Lower leg skin (tissue), 4 donors: ENCODE results near the gene CDC20. TPM values are rescaled to one million over a fixed set of nuclear protein-coding genes. Genes with fewer than 3 reads are reported as not detected.

Source experiments
- DNase-seq, 2 donors: peaks; one replicate each; pipeline ENCODE4 v3.0.0-alpha.2; 2019; ENCODE audit warnings: low spot score in 2 of 2
- H3K4me3 ChIP-seq: fragments of 200-600 bp; sonication (generic); 2 replicates; pipeline ENCODE4 v1.5.1; 2017; ENCODE audit warnings: mild to moderate bottlenecking, low read depth; ENCODE audit not compliant: poor library complexity, severe bottlenecking
- CTCF ChIP-seq, 3 donors: fragments of 450-650 bp; IDR thresholded peaks; one replicate each; pipeline ENCODE4 v1.5.1; 2016; ENCODE audit warnings: antibody characterized with exemption in 3 of 3, mild to moderate bottlenecking in 3 of 3, moderate library complexity in 2 of 3
- POLR2A ChIP-seq, 2 donors: fragments of 450-650 bp; IDR thresholded peaks; one replicate each; pipeline ENCODE4 v1.6.1; 2016 to 2017; ENCODE audit warnings: antibody characterized with exemption in 2 of 2, mild to moderate bottlenecking in 1 of 2, moderate library complexity in 1 of 2
- WGBS, 2 donors: methylation state at CpG; one replicate each; pipeline ENCODE4 v1.1.5; 2018; 5-methylcytosine and 5-hydroxymethylcytosine counted together
- intact Hi-C: fragments of 100-400 bp; cut with DNase I; formaldehyde crosslinking; loops from one replicate; pipeline ENCODE4 v1.15.0; 2023; ENCODE audit warnings: low total_unique reads
- total RNA-seq, 4 donors: library from RNA; depleted of rRNA; stranded (reverse); fragments of >200 nt; gene quantifications; one replicate each; pipeline ENCODE4 v1.1.0, GENCODE V29; 2016

Gene CDC20
- total RNA-seq, 4 donors from 2014 or later: 2.7 to 12.1 (median 6.5) TPM

DNA sequence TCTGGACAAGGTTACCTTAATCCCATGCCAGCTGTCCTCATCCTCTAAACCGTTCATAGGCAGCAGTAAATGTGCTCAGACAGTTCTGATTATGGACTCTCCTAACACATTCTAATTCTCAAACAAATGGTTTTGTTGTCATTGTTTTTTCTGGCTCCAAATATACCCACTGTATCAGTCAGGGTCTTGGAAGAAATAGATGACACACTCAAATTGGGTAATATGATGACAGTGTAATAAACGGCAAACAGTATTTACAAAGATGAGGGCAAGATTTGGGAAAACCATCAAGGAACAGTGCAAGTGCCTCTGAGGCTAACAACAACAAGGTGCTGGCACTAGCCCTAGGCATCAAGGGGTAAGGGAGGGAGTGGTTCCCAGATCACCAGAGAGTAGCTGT, 4.3 kb upstream of the CDC20 start:
- no peak for DNase-seq
- H3K4me3 ChIP-seq: no peak overlapping the region
- 80 to 86% methylated on average over 2 of the region's 2 CpGs for WGBS, 2 donors
- TF ChIP-seq POLR2A (IDR thresholded peaks at IDR 0.05): no peak
- TF ChIP-seq CTCF (IDR thresholded peaks at IDR 0.05): no peak
- intact Hi-C loops: no loop called here

GRCh38 chr1:43354936-43355335, 3.8 kb upstream of the CDC20 start:
- intact Hi-C loops: no loop called here
- 91% methylated on average over 2 of the region's 2 CpGs for WGBS, 2 donors

GRCh38 chr1:43357251-43357650, 1.5 kb upstream of the CDC20 start:
- intact Hi-C loops: no loop called here
- 94 to 98% methylated on average over 4 of the region's 4 CpGs for WGBS, 2 donors
- no peak for DNase-seq
- TF ChIP-seq CTCF (IDR thresholded peaks at IDR 0.05) (no peak), POLR2A (IDR thresholded peaks at IDR 0.05) (no peak)
- no peak overlapping the region for H3K4me3 ChIP-seq

More at GRCh38 chr1:43354936-43355335, 3.8 kb upstream of the CDC20 start:
- TF ChIP-seq POLR2A (IDR thresholded peaks at IDR 0.05) (no peak), CTCF (IDR thresholded peaks at IDR 0.05) (no peak)
- no peak for DNase-seq
- no peak overlapping the region for H3K4me3 ChIP-seq

DNA sequence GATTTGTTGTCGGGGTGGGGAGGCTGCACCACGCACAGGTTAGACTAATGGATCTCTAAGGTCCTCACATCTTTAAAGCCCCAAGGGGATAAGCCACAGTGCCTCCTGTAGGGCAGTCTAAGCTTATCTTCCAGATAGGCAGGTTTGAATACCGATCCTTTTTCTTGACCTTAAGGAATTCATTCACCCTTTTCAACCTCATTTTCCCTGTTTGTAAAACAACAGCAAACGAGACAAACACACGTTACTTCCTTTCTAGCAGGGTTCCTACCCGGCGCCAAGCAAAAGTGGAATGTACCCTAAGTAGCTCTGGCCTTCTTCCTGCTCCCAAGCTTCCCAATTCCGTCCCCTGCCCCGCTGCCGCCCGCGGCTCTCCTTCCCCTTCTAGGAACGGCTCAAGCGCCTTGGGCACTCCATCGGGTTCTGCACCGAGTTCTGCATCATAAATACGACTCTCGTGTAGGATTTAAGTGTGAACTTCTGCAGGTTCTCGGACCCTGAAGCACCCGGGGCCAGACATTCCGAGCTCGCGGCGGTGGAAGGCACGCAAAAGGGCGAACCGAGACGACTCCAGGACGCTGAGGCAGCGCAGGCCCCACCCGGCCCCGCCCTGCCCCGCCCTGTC, 548 bp upstream of the CDC20 start:
- peak overlapping the region; percentile 41 for H3K4me3 ChIP-seq
- no peak for DNase-seq
- TF ChIP-seq POLR2A (IDR thresholded peaks at IDR 0.05): no peak
- TF ChIP-seq CTCF (IDR thresholded peaks at IDR 0.05): no peak
- intact Hi-C loops: no loop called here
- 0 to 1% methylated on average over 20 to 30 of the region's 33 CpGs for WGBS, 2 donors

- TF ChIP-seq POLR2A (IDR thresholded peaks at IDR 0.05) (no peak), CTCF (IDR thresholded peaks at IDR 0.05) (no peak)
- no peak overlapping the region for H3K4me3 ChIP-seq
- DNase-seq: no peak
- 32 to 42% methylated on average over 11 of the region's 11 CpGs for WGBS, 2 donors
- intact Hi-C loops: no loop called here
Observed at GRCh38 chr1:43359696-43360095, 915 bp downstream of the CDC20 start.

DNA sequence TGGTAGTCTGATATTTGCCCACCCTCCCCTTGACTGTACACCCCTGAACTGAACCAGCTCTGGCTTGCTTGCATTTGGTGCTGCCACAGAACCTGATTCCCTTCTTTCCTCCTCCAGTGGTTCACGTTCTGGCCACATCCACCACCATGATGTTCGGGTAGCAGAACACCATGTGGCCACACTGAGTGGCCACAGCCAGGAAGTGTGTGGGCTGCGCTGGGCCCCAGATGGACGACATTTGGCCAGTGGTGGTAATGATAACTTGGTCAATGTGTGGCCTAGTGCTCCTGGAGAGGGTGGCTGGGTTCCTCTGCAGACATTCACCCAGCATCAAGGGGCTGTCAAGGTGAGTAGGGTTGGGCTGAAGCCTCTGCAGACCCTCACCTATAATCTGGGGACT, 1.8 kb downstream of the CDC20 start:
- H3K4me3 ChIP-seq: no peak overlapping the region
- no peak for DNase-seq
- no peak for TF ChIP-seq CTCF (IDR thresholded peaks at IDR 0.05)
- intact Hi-C loops: no loop called here
- 54 to 59% methylated on average over 4 of the region's 4 CpGs for WGBS, 2 donors
